ENCODE results near the gene GPAM. TPM values are rescaled to one million over a fixed set of nuclear protein-coding genes. Genes with fewer than 3 reads are reported as not detected.

Gene GPAM
- total and polyA plus RNA-seq, 10 of the 15 experiments (the other 5 are each of a cell fraction or from before 2014, with no cell fraction given): 3.3 to 9.4 (median 7.4) TPM

GRCh38 chr10:112224933-112225529 lies 41.5 kb upstream of the GPAM start:
- Histone ChIP-seq H2AFZ (ENCODE audit: control insufficient read depth, low read depth, low read length) (no peak overlapping the region), H3K9ac (ENCODE audit: control insufficient read depth, insufficient read depth, low read length) (no peak overlapping the region), H3K4me1 (ENCODE audit: control insufficient read depth, insufficient read depth, low read length) (no peaks in the 10 kb centered on the region), H3K27ac (ENCODE audit: control insufficient read depth, insufficient read depth) (no peak overlapping the region), H3K36me3 (ENCODE audit: control insufficient read depth in 2 of 2, insufficient read depth in 2 of 2, low read length in 1 of 2) (no peaks in the 10 kb centered on the region), H4K20me1 (ENCODE audit: control insufficient read depth, insufficient read depth) (no peaks in the 10 kb centered on the region), H3K79me2 (ENCODE audit: control insufficient read depth, insufficient read depth, low read length) (no peaks in the 10 kb centered on the region), H3K4me3 (no peak overlapping the region), H3K9me3 (replicated peaks; ENCODE audit: control insufficient read depth, insufficient read depth, low read length) (no peaks in the 10 kb centered on the region; the same call in 2 of the 3 replicates), H3K4me2 (ENCODE audit: control insufficient read depth, insufficient read depth) (no peak overlapping the region), H3K27me3 (replicated peaks in 1 of 2; ENCODE audit: control insufficient read depth in 2 of 2, insufficient read depth in 2 of 2, low read length in 1 of 2) (no peaks in the 10 kb centered on the region)
- 2% methylated on average over 3 of the region's 3 CpGs for WGBS (ENCODE audit: insufficient coverage, insufficient replicate concordance, low lambda C conversion rate, missing lambda C conversion rate)
- ChIA-PET POLR2A (no interaction called here), CTCF (no interaction called here), RAD21 (ENCODE audit: unreplicated experiment) (no interaction called here), SMC1A (ENCODE audit: uncharacterized antibody, unreplicated experiment) (no interaction called here)
- FAIRE-seq (no peak), ATAC-seq (no peak), DNase-seq (ENCODE audit: low read depth, low spot score) (no peak)
- intact Hi-C loops (cut with micrococcal nuclease; ENCODE audit: unreplicated experiment) (no loop called here), in situ Hi-C loops (cut with MboI) (no loop called here)
- BruUV-seq (replicated peaks): no TSS peak
- TF ChIP-seq, protein P1, sequence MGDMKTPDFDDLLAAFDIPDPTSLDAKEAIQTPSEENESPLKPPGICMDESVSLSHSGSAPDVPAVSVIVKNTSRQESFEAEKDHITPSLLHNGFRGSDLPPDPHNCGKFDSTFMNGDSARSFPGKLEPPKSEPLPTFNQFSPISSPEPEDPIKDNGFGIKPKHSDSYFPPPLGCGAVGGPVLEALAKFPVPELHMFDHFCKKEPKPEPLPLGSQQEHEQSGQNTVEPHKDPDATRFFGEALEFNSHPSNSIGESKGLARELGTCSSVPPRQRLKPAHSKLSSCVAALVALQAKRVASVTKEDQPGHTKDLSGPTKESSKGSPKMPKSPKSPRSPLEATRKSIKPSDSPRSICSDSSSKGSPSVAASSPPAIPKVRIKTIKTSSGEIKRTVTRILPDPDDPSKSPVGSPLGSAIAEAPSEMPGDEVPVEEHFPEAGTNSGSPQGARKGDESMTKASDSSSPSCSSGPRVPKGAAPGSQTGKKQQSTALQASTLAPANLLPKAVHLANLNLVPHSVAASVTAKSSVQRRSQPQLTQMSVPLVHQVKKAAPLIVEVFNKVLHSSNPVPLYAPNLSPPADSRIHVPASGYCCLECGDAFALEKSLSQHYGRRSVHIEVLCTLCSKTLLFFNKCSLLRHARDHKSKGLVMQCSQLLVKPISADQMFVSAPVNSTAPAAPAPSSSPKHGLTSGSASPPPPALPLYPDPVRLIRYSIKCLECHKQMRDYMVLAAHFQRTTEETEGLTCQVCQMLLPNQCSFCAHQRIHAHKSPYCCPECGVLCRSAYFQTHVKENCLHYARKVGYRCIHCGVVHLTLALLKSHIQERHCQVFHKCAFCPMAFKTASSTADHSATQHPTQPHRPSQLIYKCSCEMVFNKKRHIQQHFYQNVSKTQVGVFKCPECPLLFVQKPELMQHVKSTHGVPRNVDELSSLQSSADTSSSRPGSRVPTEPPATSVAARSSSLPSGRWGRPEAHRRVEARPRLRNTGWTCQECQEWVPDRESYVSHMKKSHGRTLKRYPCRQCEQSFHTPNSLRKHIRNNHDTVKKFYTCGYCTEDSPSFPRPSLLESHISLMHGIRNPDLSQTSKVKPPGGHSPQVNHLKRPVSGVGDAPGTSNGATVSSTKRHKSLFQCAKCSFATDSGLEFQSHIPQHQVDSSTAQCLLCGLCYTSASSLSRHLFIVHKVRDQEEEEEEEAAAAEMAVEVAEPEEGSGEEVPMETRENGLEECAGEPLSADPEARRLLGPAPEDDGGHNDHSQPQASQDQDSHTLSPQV (IDR thresholded peaks at IDR 0.05): no peak
- no peak for TF ChIP-seq STAT1 (conservative IDR thresholded peaks at IDR 0.05)
- no peak for TF ChIP-seq MEF2B (IDR thresholded peaks at IDR 0.05; ENCODE audit: partially characterized antibody, poor library complexity, severe bottlenecking)
- TF ChIP-seq CHD1 (IDR thresholded peaks at IDR 0.05; ENCODE audit: low read depth, low read length): no peak
- TF ChIP-seq, protein P2, sequence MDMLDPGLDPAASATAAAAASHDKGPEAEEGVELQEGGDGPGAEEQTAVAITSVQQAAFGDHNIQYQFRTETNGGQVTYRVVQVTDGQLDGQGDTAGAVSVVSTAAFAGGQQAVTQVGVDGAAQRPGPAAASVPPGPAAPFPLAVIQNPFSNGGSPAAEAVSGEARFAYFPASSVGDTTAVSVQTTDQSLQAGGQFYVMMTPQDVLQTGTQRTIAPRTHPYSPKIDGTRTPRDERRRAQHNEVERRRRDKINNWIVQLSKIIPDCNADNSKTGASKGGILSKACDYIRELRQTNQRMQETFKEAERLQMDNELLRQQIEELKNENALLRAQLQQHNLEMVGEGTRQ (IDR thresholded peaks at IDR 0.05; ENCODE audit: borderline replicate concordance, low read depth, low read length): no peak
- no peak for TF ChIP-seq CHD2 (IDR thresholded peaks at IDR 0.05; ENCODE audit: borderline replicate concordance, low read depth, low read length)
- TF ChIP-seq KAT2A (conservative IDR thresholded peaks at IDR 0.05; ENCODE audit: control insufficient read depth, low read depth, low read length): no peak
- TF ChIP-seq ASH2L (IDR thresholded peaks at IDR 0.05; ENCODE audit: borderline replicate concordance, low read depth): no peak
- no peak for TF ChIP-seq CHD4 (IDR thresholded peaks at IDR 0.05)
- no peak for TF ChIP-seq SIX5 (IDR thresholded peaks at IDR 0.05; ENCODE audit: low read depth, low read length, severe bottlenecking)
- TF ChIP-seq NFYA (IDR thresholded peaks at IDR 0.05; ENCODE audit: borderline replicate concordance, low read depth, low read length): no peak
- no peak for TF ChIP-seq TAF1 (IDR thresholded peaks at IDR 0.05; ENCODE audit: borderline replicate concordance, low read depth, low read length)
- TF ChIP-seq IKZF2 (IDR thresholded peaks at IDR 0.05): no peak
- no peak for TF ChIP-seq BCL3 (IDR thresholded peaks at IDR 0.05; ENCODE audit: borderline replicate concordance, insufficient read depth, low read depth, low read length, poor library complexity, severe bottlenecking)
